NCI-H1417 (cell line): ENCODE measurements around the gene IFNAR1.

Source experiments
- DNase-seq, 3 experiments: peaks; one replicate each; lab custom pipeline; 2025; lab: John Stamatoyannopoulos, UW

The IFNAR1 gene

DNA sequence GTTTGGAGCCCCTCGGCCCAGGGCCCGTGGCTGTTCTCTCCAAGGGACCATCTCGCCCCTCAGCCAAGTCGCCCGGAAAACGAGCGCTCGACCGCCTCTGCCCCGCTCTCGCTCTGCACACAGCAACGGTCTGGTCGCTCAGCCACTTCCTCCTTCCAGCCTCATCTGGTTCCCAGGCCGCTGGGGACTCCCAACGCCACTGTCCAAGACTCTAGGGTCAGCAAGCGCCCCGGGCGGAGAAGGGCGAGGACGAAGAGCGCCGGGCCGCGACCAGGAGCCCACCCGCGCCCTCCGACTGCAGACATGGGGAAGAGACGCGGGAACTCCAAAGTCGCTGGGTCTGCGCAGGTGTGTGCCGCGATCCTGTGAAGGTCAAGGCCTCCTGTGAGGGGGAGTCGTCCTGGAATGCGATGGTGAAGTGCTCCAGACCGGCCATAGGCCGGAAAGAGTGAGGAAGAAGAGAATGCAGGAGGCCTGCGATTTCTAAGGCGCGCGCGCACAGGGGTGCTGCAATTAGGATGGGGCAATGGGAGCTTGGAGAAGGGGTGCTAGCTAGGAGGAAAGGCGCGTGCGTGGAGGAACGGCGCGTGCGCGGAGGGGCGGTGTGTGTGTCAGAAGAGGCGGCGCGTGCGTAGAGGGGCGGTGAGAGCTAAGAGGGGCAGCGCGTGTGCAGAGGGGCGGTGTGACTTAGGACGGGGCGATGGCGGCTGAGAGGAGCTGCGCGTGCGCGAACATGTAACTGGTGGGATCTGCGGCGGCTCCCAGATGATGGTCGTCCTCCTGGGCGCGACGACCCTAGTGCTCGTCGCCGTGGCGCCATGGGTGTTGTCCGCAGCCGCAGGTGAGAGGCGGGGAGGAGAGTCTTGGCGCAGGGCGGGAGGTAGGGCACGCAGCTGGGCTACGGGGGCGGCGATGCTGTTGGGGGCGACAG, at the start of gene IFNAR1:
IFNAR1 (plus strand) TSS at position 680 of the 931 bp plus-strand sequence; CDS start at position 766, 86 bp downstream.
- DNase-seq: peak; percentile 99 to 100 (median 99)

- DNase-seq: no peak
These were observed 46.0 kb upstream of the IFNAR1 start for GRCh38 chr21:33278721-33279120.

DNA sequence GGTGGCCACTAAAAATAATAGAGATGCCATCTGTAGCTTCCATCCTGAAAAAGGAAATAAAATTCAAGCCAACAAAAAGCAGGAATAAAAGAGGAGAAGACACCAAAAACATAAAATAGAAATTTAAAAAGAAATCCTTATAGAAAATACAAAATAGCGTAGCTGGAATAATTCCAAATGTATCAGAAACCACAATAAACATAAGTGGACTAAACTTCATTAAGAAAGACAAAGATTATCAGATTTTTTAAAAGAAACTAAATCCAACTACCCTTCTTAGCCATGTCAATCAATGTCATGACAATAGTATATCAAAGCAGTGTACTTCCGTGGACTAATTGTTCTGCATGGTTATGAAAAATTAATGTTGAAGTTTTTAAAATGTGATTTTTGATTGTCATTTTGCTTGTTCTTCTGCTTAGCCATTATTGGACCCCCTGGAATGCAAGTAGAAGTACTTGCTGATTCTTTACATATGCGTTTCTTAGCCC, 45.4 kb upstream of the IFNAR1 start:
- no peak for DNase-seq

- DNase-seq: no peak
These were observed 43.6 kb upstream of the IFNAR1 start for GRCh38 chr21:33281096-33281652.

GRCh38 chr21:33283203-33283602, 41.6 kb upstream of the IFNAR1 start:
- DNase-seq: no peak

- DNase-seq: no peak
These were observed 38.7 kb upstream of the IFNAR1 start for GRCh38 chr21:33286076-33286475.

- DNase-seq: no peak
These were observed 37.9 kb upstream of the IFNAR1 start for GRCh38 chr21:33286600-33287456.

GRCh38 chr21:33289199-33289819, 35.5 kb upstream of the IFNAR1 start:
- DNase-seq: no peak

DNA sequence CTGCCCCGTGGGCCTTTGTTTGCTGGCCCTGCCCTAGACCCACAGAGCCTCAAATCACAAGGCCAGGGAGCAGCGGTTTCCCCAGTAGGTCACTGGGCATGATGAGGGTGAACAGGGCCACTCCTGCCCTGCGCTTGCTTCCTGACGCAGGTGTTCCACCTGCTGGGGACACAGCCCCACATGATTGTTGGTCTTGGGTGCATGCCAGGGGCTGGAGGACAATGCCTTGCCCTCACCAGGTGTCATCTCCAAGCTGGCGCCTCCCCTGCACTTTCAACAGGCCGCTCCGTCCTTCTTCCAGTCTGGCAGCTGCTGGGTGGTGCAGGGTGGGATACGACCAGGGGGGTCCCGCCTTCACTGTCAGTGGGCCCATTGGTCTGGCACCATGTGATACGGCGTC, 34.3 kb upstream of the IFNAR1 start:
- peak in 1 of 3 experiments; percentile 8 for DNase-seq

- DNase-seq: no peak
These were observed 33.1 kb upstream of the IFNAR1 start for GRCh38 chr21:33291686-33292085.

DNA sequence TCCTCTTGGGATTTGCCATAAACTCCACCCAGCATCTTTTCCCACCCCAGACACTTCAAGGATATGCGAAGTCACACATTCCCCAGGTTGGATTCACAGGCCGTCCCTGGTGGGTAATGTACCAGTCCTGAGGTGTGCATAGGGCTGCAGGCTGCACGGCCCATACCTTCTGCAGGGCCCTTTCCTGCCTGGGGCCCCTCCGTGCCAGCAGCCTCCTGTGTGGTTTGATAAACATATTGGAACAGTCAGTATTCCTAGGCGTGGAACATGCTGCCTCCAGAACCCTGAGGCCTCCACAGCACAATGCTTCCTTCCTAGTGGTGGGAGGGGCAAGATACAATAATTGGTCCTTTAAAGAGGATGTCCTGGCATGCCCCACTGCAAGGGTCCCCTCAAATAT, 32.0 kb upstream of the IFNAR1 start:
- DNase-seq: no peak

DNA sequence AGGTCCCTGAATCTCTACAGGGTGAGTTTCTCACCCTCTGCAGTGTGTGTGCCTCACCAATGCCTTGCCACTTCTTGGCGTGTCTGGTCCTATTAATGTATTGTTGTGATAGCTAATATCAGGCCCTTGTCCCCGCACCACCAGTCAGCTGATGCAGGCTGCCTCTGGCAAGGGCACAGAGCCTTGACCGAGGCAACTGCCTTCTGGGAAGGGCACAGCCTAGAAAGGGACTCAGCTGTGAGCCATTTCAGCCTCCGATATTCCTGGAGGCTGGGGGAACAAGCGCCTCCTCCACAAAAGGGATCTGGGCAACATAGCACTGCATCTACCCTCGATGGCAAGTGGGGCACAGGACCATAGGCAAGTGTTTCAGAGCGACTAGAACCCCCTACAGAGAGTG, 31.6 kb upstream of the IFNAR1 start:
- no peak for DNase-seq

GRCh38 chr21:33293811-33294216, 31.0 kb upstream of the IFNAR1 start:
- no peak for DNase-seq

GRCh38 chr21:33296156-33296555, 28.6 kb upstream of the IFNAR1 start:
- no peak for DNase-seq

- no peak for DNase-seq
These were observed 25.5 kb upstream of the IFNAR1 start for GRCh38 chr21:33299181-33299752.

DNA sequence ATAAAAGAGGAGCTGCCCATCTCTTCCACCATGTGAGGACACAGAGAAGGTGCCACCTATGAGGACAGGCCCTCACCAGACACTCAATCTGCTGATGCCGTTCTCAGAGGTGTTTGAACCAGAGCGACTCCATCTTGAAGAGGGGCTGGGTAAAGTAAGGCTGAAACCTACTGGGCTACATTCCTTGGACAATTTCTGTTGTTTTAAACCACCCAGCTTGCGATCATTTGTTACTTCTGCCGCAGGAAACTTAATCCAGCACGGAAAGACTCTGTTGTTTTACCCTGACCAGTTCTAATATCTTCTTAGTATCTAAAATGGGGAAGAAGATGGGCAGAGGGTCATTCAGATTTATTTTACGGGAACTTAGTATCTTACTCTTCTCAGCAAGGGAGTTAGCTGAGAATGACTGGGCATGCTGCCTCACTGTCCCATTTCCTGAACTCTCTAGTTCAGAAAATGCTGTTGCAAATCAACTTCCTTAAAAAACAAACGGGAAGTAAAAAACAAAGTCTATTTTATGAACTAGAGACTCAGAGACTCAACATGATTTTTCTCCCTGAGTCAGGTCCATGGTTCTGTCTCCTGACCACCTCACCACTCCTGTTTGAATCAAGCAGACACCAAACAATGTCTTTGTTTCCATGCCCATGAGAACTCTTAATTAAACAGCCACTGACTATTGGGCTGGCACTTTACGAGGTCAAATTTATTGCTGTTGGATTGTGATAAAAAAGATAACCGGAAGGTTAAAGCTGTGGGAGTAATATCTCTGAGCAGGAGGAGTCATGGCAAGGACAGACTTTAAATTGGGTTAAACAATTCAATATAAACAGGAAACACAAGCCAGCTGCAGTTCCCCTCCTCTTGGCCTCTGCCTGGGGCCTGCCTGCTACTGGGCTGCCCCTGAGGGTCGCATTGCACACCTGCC, 23.8 kb upstream of the IFNAR1 start:
- DNase-seq: peak in 2 of 3 experiments; percentile 55 to 72

- no peak for DNase-seq
These were observed 23.2 kb upstream of the IFNAR1 start for GRCh38 chr21:33301632-33302002.

- no peak for DNase-seq
These were observed 22.7 kb upstream of the IFNAR1 start for GRCh38 chr21:33302055-33302454.

GRCh38 chr21:33302796-33303195, 22.0 kb upstream of the IFNAR1 start:
- DNase-seq: no peak

GRCh38 chr21:33305344-33305671, 19.5 kb upstream of the IFNAR1 start:
- no peak for DNase-seq

DNA sequence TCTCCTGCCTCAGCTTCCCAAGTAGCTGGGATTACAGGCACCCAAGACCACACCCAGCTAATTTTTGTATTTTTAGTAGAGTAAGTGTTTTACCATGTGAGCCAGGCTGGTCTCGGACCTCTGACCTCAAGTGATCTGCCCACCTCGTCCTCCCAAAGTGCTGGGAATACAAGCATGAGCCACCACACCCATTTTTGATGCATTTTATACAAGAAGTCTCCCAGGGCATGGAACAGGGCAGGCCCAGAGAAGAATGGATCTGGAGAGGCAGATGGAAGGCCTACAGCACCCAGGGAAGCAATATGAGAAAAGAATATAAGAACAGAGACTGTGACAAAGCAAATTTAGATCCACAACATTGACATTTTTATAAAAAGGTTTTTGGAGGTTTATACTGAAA, 18.8 kb upstream of the IFNAR1 start:
- DNase-seq: no peak
